DOHH2 (cell line): ENCODE data around the gene PSMD6.

Source experiments
- H3F3A ChIP-seq: fragments of 200-600 bp; sonication (generic), shearing (Covaris generic); 2 replicates; pipeline ENCODE4 v1.6.0; 2016; ENCODE audit warnings: antibody characterized with exemption, mild to moderate bottlenecking; ENCODE audit not compliant: control insufficient read depth, insufficient read depth
- H3K27ac ChIP-seq: fragments of 200-600 bp; sonication (generic); 2 replicates; pipeline ENCODE4 v1.5.1; 2014; ENCODE audit warnings: low read depth, mild to moderate bottlenecking, low read length, moderate library complexity
- H3K27me3 ChIP-seq: fragments of 200-600 bp; sonication (generic); 2 replicates; pipeline ENCODE4 v1.6.1; 2014; ENCODE audit warnings: mild to moderate bottlenecking, low read length, mixed read lengths; ENCODE audit not compliant: control insufficient read depth
- H3K36me3 ChIP-seq: fragments of 200-600 bp; sonication (generic); 2 replicates; pipeline ENCODE4 v1.6.1; 2014; ENCODE audit warnings: mild to moderate bottlenecking, low read length, moderate library complexity, mixed read lengths; ENCODE audit not compliant: control insufficient read depth
- H3K4me1 ChIP-seq: fragments of 200-600 bp; sonication (generic); 2 replicates; pipeline ENCODE4 v1.6.1; 2014; ENCODE audit warnings: mild to moderate bottlenecking, low read length, mixed read lengths; ENCODE audit not compliant: control insufficient read depth
- H3K4me2 ChIP-seq: fragments of 200-600 bp; sonication (generic); 2 replicates; pipeline ENCODE4 v1.6.0; 2014; ENCODE audit warnings: mild to moderate bottlenecking, low read length, moderate library complexity
- H3K4me3 ChIP-seq: fragments of 200-600 bp; sonication (generic); 2 replicates; pipeline ENCODE4 v1.5.1; 2014; ENCODE audit warnings: mild to moderate bottlenecking, low read length, mixed read lengths
- H3K79me2 ChIP-seq: fragments of 200-600 bp; sonication (generic); 2 replicates; pipeline ENCODE4 v1.6.1; 2014; ENCODE audit warnings: mild to moderate bottlenecking, low read length, mixed read lengths; ENCODE audit not compliant: control insufficient read depth
- H3K9me2 ChIP-seq: fragments of 200-600 bp; sonication (generic); replicated peaks from 2 replicates; pipeline ENCODE4 v1.6.1; 2014; ENCODE audit warnings: mild to moderate bottlenecking, low read length, mixed read lengths; ENCODE audit not compliant: control insufficient read depth
- H3K9me3 ChIP-seq: fragments of 200-600 bp; sonication (generic); 2 replicates; pipeline ENCODE4 v1.6.1; 2014; ENCODE audit warnings: antibody characterized with exemption, low read length, mixed read lengths; ENCODE audit not compliant: control insufficient read depth, insufficient read depth
- H4K20me1 ChIP-seq: fragments of 200-600 bp; sonication (generic); 2 replicates; pipeline ENCODE4 v1.6.0; 2014; ENCODE audit warnings: low read depth, mild to moderate bottlenecking, antibody characterized with exemption, low read length, moderate library complexity; ENCODE audit not compliant: control insufficient read depth, insufficient read depth
- CTCF ChIP-seq: fragments of 200-600 bp; sonication (generic); IDR thresholded peaks from one replicate; pipeline ENCODE4 v1.5.1; 2014; ENCODE audit warnings: antibody characterized with exemption, mild to moderate bottlenecking, low read depth, low read length; ENCODE audit not compliant: poor library complexity, severe bottlenecking
- EZH2phosphoT487 ChIP-seq: fragments of 200-600 bp; sonication (generic); IDR thresholded peaks from 2 replicates; pipeline ENCODE4 v1.6.1; 2017; ENCODE audit warnings: borderline replicate concordance, mild to moderate bottlenecking, antibody characterized with exemption, low read length, moderate library complexity, mixed read lengths

PSMD6 gene

DNA sequence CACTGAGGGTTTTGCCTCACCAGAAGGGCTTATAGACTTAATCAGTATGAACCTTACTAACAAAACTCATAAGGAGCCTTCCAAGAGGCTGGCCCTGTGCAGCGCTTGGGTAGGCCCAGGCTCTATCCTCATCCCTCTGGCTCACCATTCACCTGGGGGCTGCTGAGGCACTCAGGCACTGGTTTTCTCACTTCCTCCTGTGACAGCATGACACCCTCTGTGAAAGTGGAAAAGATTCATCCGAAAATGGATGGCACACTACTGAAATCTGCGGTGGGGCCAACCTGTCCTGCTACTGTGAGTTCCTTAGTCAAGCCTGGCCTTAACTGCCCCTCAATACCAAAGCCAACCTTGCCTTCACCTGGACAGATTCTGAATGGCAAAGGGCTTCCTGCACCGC lies 41.3 kb downstream of the PSMD6 start:
- Histone ChIP-seq H3F3A (no peaks in the 10 kb centered on the region; the same call in 1 of the 2 replicates), H3K27me3 (no peaks in the 10 kb centered on the region), H4K20me1 (no peaks in the 10 kb centered on the region), H3K4me1 (no peaks in the 10 kb centered on the region), H3K9me2 (no peaks in the 10 kb centered on the region), H3K36me3 (peaks cover 64% of the 10 kb centered on the region), H3K4me3 (no peak overlapping the region), H3K79me2 (0 out of 2 replicates have a peak, but pooled peaks cover 2% of the 10 kb centered on the region), H3K4me2 (no peak overlapping the region), H3K27ac (no peak overlapping the region), H3K9me3 (no peaks in the 10 kb centered on the region)
- TF ChIP-seq CTCF (no peak), EZH2phosphoT487 (no peak)

GRCh38 chr3:63980830-63981498 lies 42.3 kb downstream of the PSMD6 start:
- Histone ChIP-seq H3K4me2 (no peak overlapping the region), H3K27ac (no peak overlapping the region), H3K79me2 (peaks cover 4% of the 10 kb centered on the region; the same call in 1 of the 2 replicates), H3K27me3 (no peaks in the 10 kb centered on the region), H4K20me1 (no peaks in the 10 kb centered on the region), H3K9me3 (no peaks in the 10 kb centered on the region), H3K4me1 (no peaks in the 10 kb centered on the region), H3K4me3 (no peak overlapping the region), H3K36me3 (peaks cover 55% of the 10 kb centered on the region), H3K9me2 (no peaks in the 10 kb centered on the region), H3F3A (no peaks in the 10 kb centered on the region)
- TF ChIP-seq CTCF (no peak), EZH2phosphoT487 (no peak)

DNA sequence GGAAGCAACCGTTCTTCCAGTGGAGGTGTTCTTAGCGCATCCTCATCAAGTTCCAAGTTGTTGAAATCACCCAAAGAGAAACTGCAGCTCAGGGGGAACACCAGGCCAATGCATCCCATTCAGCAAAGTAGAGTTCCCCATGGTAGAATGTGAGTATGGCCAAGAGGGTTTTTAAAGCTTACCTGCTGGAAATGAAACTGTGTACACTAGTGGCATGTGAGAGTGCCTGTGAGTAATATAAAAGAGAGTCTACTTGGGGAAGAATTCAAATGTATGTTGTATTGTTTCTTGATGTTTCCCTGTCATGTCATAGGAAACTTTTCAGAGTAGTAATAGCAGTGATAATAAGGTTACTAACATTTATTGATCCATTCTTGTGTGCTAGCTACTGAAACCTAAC lies 43.3 kb downstream of the PSMD6 start:
- Histone ChIP-seq H3K27me3 (no peaks in the 10 kb centered on the region), H3K9me3 (no peaks in the 10 kb centered on the region), H3K9me2 (no peaks in the 10 kb centered on the region), H3F3A (no peaks in the 10 kb centered on the region), H3K4me1 (no peaks in the 10 kb centered on the region), H3K79me2 (peaks cover 4% of the 10 kb centered on the region; the same call in 1 of the 2 replicates), H4K20me1 (no peaks in the 10 kb centered on the region), H3K4me3 (no peak overlapping the region), H3K36me3 (peaks cover 46% of the 10 kb centered on the region), H3K4me2 (no peak overlapping the region), H3K27ac (no peak overlapping the region)
- TF ChIP-seq CTCF (no peak), EZH2phosphoT487 (no peak)
